Ovary (tissue), 3 donors: Measurements from ENCODE around the gene COPS2.

Experiments used
- EP300 ChIP-seq: sonication (generic); formaldehyde crosslinking; IDR thresholded peaks from one replicate; pipeline ENCODE4 v1.6.1; 2017; ENCODE audit warnings: antibody characterized with exemption
- POLR2A ChIP-seq: fragments of 450-650 bp; IDR thresholded peaks from one replicate; pipeline ENCODE4 v1.6.1; 2017; ENCODE audit warnings: antibody characterized with exemption, mild to moderate bottlenecking, moderate library complexity
- TF ChIP-seq, protein P1 (sequence below), 3 donors: fragments of 450-650 bp in 2 of 3; fragments of 200-600 bp in 1 of 3; IDR thresholded peaks; one replicate each; pipeline versions ENCODE4 v1.5.1 to v1.8.0; 2016 to 2022; ENCODE audit warnings: antibody characterized with exemption in 3 of 3, mild to moderate bottlenecking in 1 of 3
- donor health status: DM: no; HTN: no; CAD: no.

- TF ChIP-seq, protein P1, sequence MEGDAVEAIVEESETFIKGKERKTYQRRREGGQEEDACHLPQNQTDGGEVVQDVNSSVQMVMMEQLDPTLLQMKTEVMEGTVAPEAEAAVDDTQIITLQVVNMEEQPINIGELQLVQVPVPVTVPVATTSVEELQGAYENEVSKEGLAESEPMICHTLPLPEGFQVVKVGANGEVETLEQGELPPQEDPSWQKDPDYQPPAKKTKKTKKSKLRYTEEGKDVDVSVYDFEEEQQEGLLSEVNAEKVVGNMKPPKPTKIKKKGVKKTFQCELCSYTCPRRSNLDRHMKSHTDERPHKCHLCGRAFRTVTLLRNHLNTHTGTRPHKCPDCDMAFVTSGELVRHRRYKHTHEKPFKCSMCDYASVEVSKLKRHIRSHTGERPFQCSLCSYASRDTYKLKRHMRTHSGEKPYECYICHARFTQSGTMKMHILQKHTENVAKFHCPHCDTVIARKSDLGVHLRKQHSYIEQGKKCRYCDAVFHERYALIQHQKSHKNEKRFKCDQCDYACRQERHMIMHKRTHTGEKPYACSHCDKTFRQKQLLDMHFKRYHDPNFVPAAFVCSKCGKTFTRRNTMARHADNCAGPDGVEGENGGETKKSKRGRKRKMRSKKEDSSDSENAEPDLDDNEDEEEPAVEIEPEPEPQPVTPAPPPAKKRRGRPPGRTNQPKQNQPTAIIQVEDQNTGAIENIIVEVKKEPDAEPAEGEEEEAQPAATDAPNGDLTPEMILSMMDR (IDR thresholded peaks at IDR 0.05), result no peak
- TF ChIP-seq POLR2A (no peak), EP300 (no peak)
These were observed 66.4 kb downstream of the COPS2 start for GRCh38 chr15:49088996-49089395.
